GM18867 (cell line): ENCODE data around the gene PBXIP1.

Experiments
- ATAC-seq: cut with Tn5 transposase; IDR thresholded peaks from one replicate; pipeline ENCODE4 v1.9.1; 2021; ENCODE audit warnings: mild to moderate bottlenecking, moderate library complexity; ENCODE audit not compliant: unreplicated experiment

The PBXIP1 gene

GRCh38 chr1:154902938-154903566 is 52.8 kb downstream of the PBXIP1 start:
- no peak for ATAC-seq

- no peak for ATAC-seq
Measured at GRCh38 chr1:154901591-154901990, 54.3 kb downstream of the PBXIP1 start.

GRCh38 chr1:154899041-154899440 is 56.9 kb downstream of the PBXIP1 start:
- ATAC-seq: no peak

- no peak for ATAC-seq
Measured at GRCh38 chr1:154896771-154897286, 59.1 kb downstream of the PBXIP1 start.

DNA sequence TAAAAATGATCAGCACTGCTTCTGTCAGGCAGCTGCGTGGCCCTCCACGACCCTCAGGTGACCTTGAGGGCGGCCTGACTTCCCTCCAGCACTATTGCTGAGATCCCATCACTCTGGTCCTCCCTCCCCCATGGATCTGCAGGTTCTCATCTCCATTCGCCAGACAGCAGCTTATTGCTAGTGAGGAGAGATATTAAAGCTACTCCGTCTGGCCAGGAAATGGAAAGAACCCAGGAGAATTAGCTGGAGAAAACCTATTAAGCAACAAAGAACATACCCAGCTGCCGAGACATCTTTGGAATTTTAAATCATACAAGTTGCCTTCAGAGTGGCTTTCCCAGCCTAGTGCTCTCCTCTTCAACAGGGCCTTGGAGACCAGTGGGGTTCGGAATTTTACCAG is 60.1 kb downstream of the PBXIP1 start:
- ATAC-seq: no peak
